GM21576 (cell line): ENCODE measurements around the gene PYDC1.
"Not testable (repeated sequence)": the region's sequence is repeated elsewhere in the genome, so short reads cannot be mapped to it uniquely, and the experiment has no call there.

Experiments used
- ATAC-seq: cut with Tn5 transposase; IDR thresholded peaks from one replicate; pipeline ENCODE4 v1.9.1; 2021; ENCODE audit warnings: mild to moderate bottlenecking, moderate library complexity; ENCODE audit not compliant: unreplicated experiment

PYDC1 gene

GRCh38 chr16:31181102-31181830, 35.7 kb downstream of the PYDC1 start:
- ATAC-seq: no peak

- ATAC-seq: peak; percentile 49
Observed at GRCh38 chr16:31179747-31180459, 37.0 kb downstream of the PYDC1 start, which contains the start of gene FUS. Gene FUS, plus strand, starts transcription at chr16:31180139. Its CDS starts 76 bp downstream, at chr16:31180215.

GRCh38 chr16:31179219-31179746, 37.7 kb downstream of the PYDC1 start:
- peak; percentile 6 for ATAC-seq

GRCh38 chr16:31177136-31177535, 39.8 kb downstream of the PYDC1 start:
- ATAC-seq: no peak

GRCh38 chr16:31170048-31170447, 46.9 kb downstream of the PYDC1 start:
- ATAC-seq: not testable (repeated sequence)

- no peak for ATAC-seq
Observed at GRCh38 chr16:31168848-31169247, 48.1 kb downstream of the PYDC1 start.

GRCh38 chr16:31167315-31167714, 49.6 kb downstream of the PYDC1 start:
- no peak for ATAC-seq
